Globus pallidus (tissue), 1 donor: ENCODE measurements around the gene CUL2.
"Not testable (repeated sequence)": the region's sequence is repeated elsewhere in the genome, so short reads cannot be mapped to it uniquely, and the experiment has no call there.

Experiments
- DNase-seq: peaks from one replicate; pipeline ENCODE4 v3.0.0-alpha.2; 2015; ENCODE audit warnings: low spot score

The CUL2 gene

GRCh38 chr10:35079763-35080162 is 10.4 kb downstream of the CUL2 start:
- DNase-seq = peak; percentile 49

- DNase-seq = no peak
Observed at GRCh38 chr10:35079265-35079664, 10.9 kb downstream of the CUL2 start.

- DNase-seq = no peak
Observed at GRCh38 chr10:35075228-35075627, 14.9 kb downstream of the CUL2 start.

GRCh38 chr10:35074266-35074665 is 15.9 kb downstream of the CUL2 start:
- no peak for DNase-seq

- no peak for DNase-seq
Observed at GRCh38 chr10:35070521-35070920, 19.6 kb downstream of the CUL2 start.

GRCh38 chr10:35063837-35064454 is 26.2 kb downstream of the CUL2 start:
- no peak for DNase-seq

GRCh38 chr10:35059481-35059880 is 30.7 kb downstream of the CUL2 start:
- DNase-seq = no peak

- no peak for DNase-seq
Observed at GRCh38 chr10:35058686-35059085, 31.5 kb downstream of the CUL2 start.

- no peak for DNase-seq
Observed at GRCh38 chr10:35058134-35058533, 32.0 kb downstream of the CUL2 start.

- no peak for DNase-seq
Observed at GRCh38 chr10:35056686-35057085, 33.5 kb downstream of the CUL2 start.

GRCh38 chr10:35056133-35056532 is 34.0 kb downstream of the CUL2 start:
- no peak for DNase-seq

GRCh38 chr10:35050568-35050967 is 39.6 kb downstream of the CUL2 start:
- no peak for DNase-seq

- no peak for DNase-seq
Observed at GRCh38 chr10:35046074-35046473, 44.1 kb downstream of the CUL2 start.

- not testable (repeated sequence) for DNase-seq
Observed at GRCh38 chr10:35045275-35045674, 44.9 kb downstream of the CUL2 start.

GRCh38 chr10:35043796-35044344 is 46.3 kb downstream of the CUL2 start:
- no peak for DNase-seq

GRCh38 chr10:35042783-35043182 is 47.4 kb downstream of the CUL2 start:
- no peak for DNase-seq

- DNase-seq = no peak
Observed at GRCh38 chr10:35041502-35041879, 48.6 kb downstream of the CUL2 start.

- DNase-seq = no peak
Observed at GRCh38 chr10:35040760-35041501, 49.2 kb downstream of the CUL2 start.

GRCh38 chr10:35037104-35037503 is 53.0 kb downstream of the CUL2 start:
- no peak for DNase-seq

GRCh38 chr10:35035606-35036005 is 54.5 kb downstream of the CUL2 start:
- DNase-seq = no peak

- DNase-seq = no peak
Observed at GRCh38 chr10:35027567-35027966, 62.6 kb downstream of the CUL2 start.

GRCh38 chr10:35025916-35026315 is 64.2 kb downstream of the CUL2 start:
- DNase-seq = no peak

GRCh38 chr10:35020481-35020880 is 69.7 kb downstream of the CUL2 start:
- no peak for DNase-seq
